WTC11 (cell line): Measurements from ENCODE around the gene CDH7. TPM values are rescaled to one million over a fixed set of nuclear protein-coding genes. Genes with fewer than 3 reads are reported as not detected.

Experiments used
- ATAC-seq: fragments of 200-7000 bp; cut with Tn5 transposase; 2 replicates; pipeline ENCODE4 v1.10.0; 2021; ENCODE audit warnings: mild to moderate bottlenecking, moderate library complexity
- CTCF ChIA-PET: fragments of 300-600 bp; sonication (Branson Sonifier 250); formaldehyde crosslinking; loops from one replicate; lab custom pipeline; 2021; ENCODE audit warnings: antibody characterized with exemption; lab: Charles Lee
- POLR2A ChIA-PET: fragments of 350-600 bp; sonication (Branson Sonifier 250); formaldehyde crosslinking; loops from one replicate; lab custom pipeline; 2021; ENCODE audit warnings: antibody characterized with exemption; lab: Charles Lee
- DNase-seq: peaks from one replicate; pipeline ENCODE4 v3.0.0; 2021; ENCODE audit warnings: low spot score
- H3K27ac Mint-ChIP-seq: 2 replicates; pipeline ENCODE4 v1.8.0; 2021; ENCODE audit warnings: mixed read lengths
- H3K27me3 Mint-ChIP-seq: 2 replicates; pipeline ENCODE4 v1.8.0; 2021; ENCODE audit warnings: low read depth, mild to moderate bottlenecking, moderate library complexity, mixed read lengths
- H3K36me3 Mint-ChIP-seq: 2 replicates; pipeline ENCODE4 v1.8.0; 2021; ENCODE audit warnings: mixed read lengths
- H3K4me1 Mint-ChIP-seq: 2 replicates; pipeline ENCODE4 v1.8.0; 2022; ENCODE audit warnings: mixed read lengths
- H3K4me3 Mint-ChIP-seq: 2 replicates; pipeline ENCODE4 v1.8.0; 2021; ENCODE audit warnings: mild to moderate bottlenecking, moderate library complexity, mixed read lengths
- H3K9me3 Mint-ChIP-seq: 2 replicates; pipeline ENCODE4 v1.8.0; 2021; ENCODE audit warnings: mixed read lengths
- ATF1 ChIP-seq: sonication (generic); formaldehyde crosslinking; IDR thresholded peaks from 2 replicates; pipeline ENCODE4 v1.8.1; 2023; ENCODE audit warnings: mild to moderate bottlenecking, moderate library complexity, missing genetic modification reagents
- ATF2 ChIP-seq: sonication (generic); formaldehyde crosslinking; IDR thresholded peaks from 2 replicates; pipeline ENCODE4 v1.8.1; 2022; ENCODE audit warnings: low read depth, missing genetic modification reagents, borderline replicate concordance
- ATF3 ChIP-seq: sonication (generic); formaldehyde crosslinking; conservative IDR thresholded peaks from 2 replicates; pipeline ENCODE4 v1.8.1; 2022; ENCODE audit warnings: mild to moderate bottlenecking, missing genetic modification reagents
- CREB1 ChIP-seq: sonication (generic); formaldehyde crosslinking; IDR thresholded peaks from 2 replicates; pipeline ENCODE4 v1.8.0; 2023; ENCODE audit warnings: mild to moderate bottlenecking, missing genetic modification reagents
- CREM ChIP-seq: sonication (generic); formaldehyde crosslinking; IDR thresholded peaks from 2 replicates; pipeline ENCODE4 v1.8.1; 2022; ENCODE audit warnings: mild to moderate bottlenecking, missing genetic modification reagents, moderate library complexity
- FOXJ3 ChIP-seq: sonication (generic); formaldehyde crosslinking; IDR thresholded peaks from 2 replicates; pipeline ENCODE4 v1.9.0; 2021; ENCODE audit warnings: missing genetic modification reagents, mild to moderate bottlenecking, borderline replicate concordance
- FOXP1 ChIP-seq: sonication (generic); formaldehyde crosslinking; IDR thresholded peaks from 2 replicates; pipeline ENCODE4 v1.8.0; 2022; ENCODE audit warnings: missing genetic modification reagents, mild to moderate bottlenecking, moderate library complexity, borderline replicate concordance
- FOXP4 ChIP-seq: sonication (generic); formaldehyde crosslinking; IDR thresholded peaks from 2 replicates; pipeline ENCODE4 v1.8.0; 2022; ENCODE audit warnings: mild to moderate bottlenecking, missing genetic modification reagents
- GABPB1 ChIP-seq: sonication (generic); formaldehyde crosslinking; IDR thresholded peaks from 2 replicates; pipeline ENCODE4 v1.8.1; 2023; ENCODE audit warnings: mild to moderate bottlenecking, missing genetic modification reagents
- IRF2 ChIP-seq: sonication (generic); formaldehyde crosslinking; IDR thresholded peaks from 2 replicates; pipeline ENCODE4 v1.8.0; 2022; ENCODE audit warnings: low read depth, missing genetic modification reagents, borderline replicate concordance
- KAT7 ChIP-seq: sonication (generic); formaldehyde crosslinking; IDR thresholded peaks from 2 replicates; pipeline ENCODE4 v1.8.1; 2023; ENCODE audit warnings: missing genetic modification reagents, mild to moderate bottlenecking, borderline replicate concordance
- MAX ChIP-seq: sonication (generic); formaldehyde crosslinking; IDR thresholded peaks from 2 replicates; pipeline ENCODE4 v1.8.0; 2022; ENCODE audit warnings: mild to moderate bottlenecking, missing genetic modification reagents
- MYBL2 ChIP-seq: sonication (generic); formaldehyde crosslinking; IDR thresholded peaks from 2 replicates; pipeline ENCODE4 v1.8.1; 2023; ENCODE audit warnings: mild to moderate bottlenecking, moderate library complexity, missing genetic modification reagents
- NR3C1 ChIP-seq: sonication (generic); formaldehyde crosslinking; conservative IDR thresholded peaks from 2 replicates; pipeline ENCODE4 v1.8.1; 2023; ENCODE audit warnings: low read depth, mild to moderate bottlenecking, missing genetic modification reagents
- PREB ChIP-seq: sonication (generic); formaldehyde crosslinking; IDR thresholded peaks from 2 replicates; pipeline ENCODE4 v1.8.1; 2022; ENCODE audit warnings: mild to moderate bottlenecking, missing genetic modification reagents, moderate library complexity, borderline replicate concordance
- RELA ChIP-seq: sonication (generic); formaldehyde crosslinking; IDR thresholded peaks from 2 replicates; pipeline ENCODE4 v1.8.1; 2022; ENCODE audit warnings: missing genetic modification reagents, mild to moderate bottlenecking, borderline replicate concordance
- RORB ChIP-seq: fragments of 250-450 bp; sonication (Bioruptor Pico); IDR thresholded peaks from 2 replicates; pipeline ENCODE4 v1.9.0; 2021; ENCODE audit warnings: mild to moderate bottlenecking
- TEAD1 ChIP-seq: sonication (generic); formaldehyde crosslinking; IDR thresholded peaks from 2 replicates; pipeline ENCODE4 v1.8.0; 2022; ENCODE audit warnings: mild to moderate bottlenecking, missing genetic modification reagents
- ZNF219 ChIP-seq: sonication (generic); formaldehyde crosslinking; IDR thresholded peaks from 2 replicates; pipeline ENCODE4 v1.8.0; 2023; ENCODE audit warnings: missing genetic modification reagents, mild to moderate bottlenecking, borderline replicate concordance
- ZNF232 ChIP-seq: sonication (generic); formaldehyde crosslinking; IDR thresholded peaks from 2 replicates; pipeline ENCODE4 v1.8.0; 2022; ENCODE audit warnings: mild to moderate bottlenecking, missing genetic modification reagents
- ZNF263 ChIP-seq: sonication (generic); formaldehyde crosslinking; IDR thresholded peaks from 2 replicates; pipeline ENCODE4 v1.8.1; 2022; ENCODE audit warnings: low read depth, mild to moderate bottlenecking, moderate library complexity, missing genetic modification reagents
- ZNF317 ChIP-seq: sonication (generic); formaldehyde crosslinking; IDR thresholded peaks from 2 replicates; pipeline ENCODE4 v1.8.1; 2023; ENCODE audit warnings: low read depth, mild to moderate bottlenecking, moderate library complexity, missing genetic modification reagents, borderline replicate concordance
- ZNF416 ChIP-seq: fragments of 250-450 bp; sonication (Bioruptor Pico); IDR thresholded peaks from 2 replicates; pipeline ENCODE4 v1.9.0; 2021; ENCODE audit warnings: mild to moderate bottlenecking, inconsistent platforms
- ZNF423 ChIP-seq: fragments of 250-450 bp; sonication (Bioruptor Pico); IDR thresholded peaks from 2 replicates; pipeline ENCODE4 v2.1.2; 2022; ENCODE audit warnings: mild to moderate bottlenecking, moderate library complexity
- ZNF671 ChIP-seq: fragments of 250-450 bp; sonication (Bioruptor Pico); IDR thresholded peaks from 2 replicates; pipeline ENCODE4 v1.8.0; 2021; ENCODE audit warnings: mild to moderate bottlenecking
- total RNA-seq: library from RNA; stranded (reverse); gene quantifications from 3 replicates; pipeline ENCODE4 v1.2.3, GENCODE V29; 2021
- TF ChIP-seq, protein P1 (sequence below): fragments of 250-450 bp; sonication (Bioruptor Pico); IDR thresholded peaks from 2 replicates; pipeline ENCODE4 v1.9.0; 2021; ENCODE audit warnings: mild to moderate bottlenecking
- TF ChIP-seq, protein P2 (sequence below): sonication (generic); formaldehyde crosslinking; IDR thresholded peaks from 2 replicates; pipeline ENCODE4 v1.8.1; 2023; ENCODE audit warnings: mild to moderate bottlenecking, missing genetic modification reagents, moderate library complexity

CDH7 gene
- total RNA-seq, 1 experiment from 2014 or later, result 1.3 TPM

GRCh38 chr18:65907281-65907680 is 156.5 kb downstream of the CDH7 start:
- Mint-ChIP-seq H3K27ac (no peak overlapping the region), H3K27me3 (peaks cover 100% of the 10 kb centered on the region), H3K4me1 (peaks cover 13% of the 10 kb centered on the region), H3K36me3 (no peaks in the 10 kb centered on the region), H3K9me3 (no peaks in the 10 kb centered on the region), H3K4me3 (no peak overlapping the region)
- TF ChIP-seq FOXJ3 (CRISPR knock-in tag) (no peak), TEAD1 (no peak), ATF3 (CRISPR knock-in tag) (no peak), ZNF416 (CRISPR knock-in tag) (no peak), ZNF423 (CRISPR knock-in tag) (no peak), IRF2 (CRISPR knock-in tag) (no peak), RORB (CRISPR knock-in tag) (no peak), ATF1 (CRISPR knock-in tag) (no peak), FOXP4 (CRISPR knock-in tag) (no peak), ATF2 (CRISPR knock-in tag) (no peak), ZNF671 (CRISPR knock-in tag) (no peak), ZNF232 (CRISPR knock-in tag) (no peak), MAX (CRISPR knock-in tag) (no peak), KAT7 (no peak), CREM (CRISPR knock-in tag) (no peak), CREB1 (CRISPR knock-in tag) (no peak), NR3C1 (CRISPR knock-in tag) (no peak), MYBL2 (CRISPR knock-in tag) (no peak)
- TF ChIP-seq, protein P1, sequence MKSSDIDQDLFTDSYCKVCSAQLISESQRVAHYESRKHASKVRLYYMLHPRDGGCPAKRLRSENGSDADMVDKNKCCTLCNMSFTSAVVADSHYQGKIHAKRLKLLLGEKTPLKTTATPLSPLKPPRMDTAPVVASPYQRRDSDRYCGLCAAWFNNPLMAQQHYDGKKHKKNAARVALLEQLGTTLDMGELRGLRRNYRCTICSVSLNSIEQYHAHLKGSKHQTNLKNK (CRISPR knock-in tag), result no peak
- TF ChIP-seq, protein P2, sequence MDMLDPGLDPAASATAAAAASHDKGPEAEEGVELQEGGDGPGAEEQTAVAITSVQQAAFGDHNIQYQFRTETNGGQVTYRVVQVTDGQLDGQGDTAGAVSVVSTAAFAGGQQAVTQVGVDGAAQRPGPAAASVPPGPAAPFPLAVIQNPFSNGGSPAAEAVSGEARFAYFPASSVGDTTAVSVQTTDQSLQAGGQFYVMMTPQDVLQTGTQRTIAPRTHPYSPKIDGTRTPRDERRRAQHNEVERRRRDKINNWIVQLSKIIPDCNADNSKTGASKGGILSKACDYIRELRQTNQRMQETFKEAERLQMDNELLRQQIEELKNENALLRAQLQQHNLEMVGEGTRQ (CRISPR knock-in tag), result no peak
- CTCF ChIA-PET, result no interaction called here
- ATAC-seq (no peak), DNase-seq (no peak)
- POLR2A ChIA-PET, result no interaction called here

DNA sequence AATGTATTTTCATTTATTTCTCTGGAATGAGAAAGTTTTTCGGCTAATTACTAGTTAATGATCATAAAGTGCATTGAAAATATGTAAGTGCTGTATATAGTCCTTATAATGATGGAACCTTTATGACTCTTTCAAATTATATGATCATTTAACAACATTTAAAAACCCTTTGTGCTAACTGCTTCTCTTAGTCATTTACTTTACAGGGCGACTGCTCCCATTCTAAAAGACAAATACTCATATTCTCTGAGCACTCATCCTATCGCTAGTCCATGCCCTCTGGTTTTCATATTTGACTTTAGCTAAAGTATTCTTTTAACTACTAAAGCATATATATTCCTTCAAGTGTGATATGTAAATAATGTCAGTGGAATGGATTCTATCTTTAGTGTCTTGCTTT is 168.2 kb downstream of the CDH7 start:
- ATAC-seq, result no peak
- CTCF ChIA-PET, result no interaction called here
- peaks cover 62% of the 10 kb centered on the region for H3K27me3 Mint-ChIP-seq
- TF ChIP-seq RELA (CRISPR knock-in tag) (no peak), FOXP1 (CRISPR knock-in tag) (no peak), GABPB1 (CRISPR knock-in tag) (no peak), PREB (CRISPR knock-in tag) (no peak), ATF3 (CRISPR knock-in tag) (no peak), ZNF219 (no peak), ZNF423 (CRISPR knock-in tag) (no peak), ZNF263 (CRISPR knock-in tag) (no peak), FOXP4 (CRISPR knock-in tag) (no peak), CREM (CRISPR knock-in tag) (no peak), ZNF317 (no peak)
- TF ChIP-seq, protein P2 (CRISPR knock-in tag), result no peak

More for the DNA sequence above, 168.2 kb downstream of the CDH7 start:
- H3K4me1 Mint-ChIP-seq, result 0 out of 2 replicates have a peak, but pooled peaks cover 2% of the 10 kb centered on the region
- no peaks in the 10 kb centered on the region for H3K36me3 Mint-ChIP-seq
- DNase-seq, result no peak
- H3K9me3 Mint-ChIP-seq, result no peaks in the 10 kb centered on the region
- no peak overlapping the region for H3K27ac Mint-ChIP-seq
- POLR2A ChIA-PET, result no interaction called here
- H3K4me3 Mint-ChIP-seq, result no peak overlapping the region
